ENCODE measurements around the gene GALNT13.

GALNT13 gene

GRCh38 chr2:153944800-153945199, 73.1 kb downstream of the GALNT13 start:
- DNase-seq (ENCODE audit: low read depth), result no peak

GRCh38 chr2:153946036-153946435, 74.3 kb downstream of the GALNT13 start:
- DNase-seq (ENCODE audit: low read depth), result no peak

- no peak for DNase-seq (ENCODE audit: low read depth)
These were observed 82.0 kb downstream of the GALNT13 start for GRCh38 chr2:153953761-153954160.

- no peak for DNase-seq (ENCODE audit: low read depth)
These were observed 91.5 kb downstream of the GALNT13 start for GRCh38 chr2:153963256-153963655.

- no peak for DNase-seq (ENCODE audit: low read depth)
These were observed 95.7 kb downstream of the GALNT13 start for GRCh38 chr2:153967248-153967973.

- DNase-seq (ENCODE audit: low read depth), result no peak
These were observed 99.5 kb downstream of the GALNT13 start for GRCh38 chr2:153971250-153971649.

GRCh38 chr2:153971855-153972254, 100.1 kb downstream of the GALNT13 start:
- DNase-seq (ENCODE audit: low read depth), result no peak

- no peak for DNase-seq (ENCODE audit: low read depth)
These were observed 100.7 kb downstream of the GALNT13 start for GRCh38 chr2:153972412-153972811.

GRCh38 chr2:153986488-153987229, 114.9 kb downstream of the GALNT13 start:
- DNase-seq (ENCODE audit: low read depth), result no peak

GRCh38 chr2:153990771-153991170, 119.0 kb downstream of the GALNT13 start:
- no peak for DNase-seq (ENCODE audit: low read depth)

GRCh38 chr2:154013514-154013913, 141.8 kb downstream of the GALNT13 start:
- no peak for DNase-seq (ENCODE audit: low read depth)

- DNase-seq (ENCODE audit: low read depth), result no peak
These were observed 143.5 kb downstream of the GALNT13 start for GRCh38 chr2:154015233-154015632.

- DNase-seq (ENCODE audit: low read depth), result no peak
These were observed 157.8 kb downstream of the GALNT13 start for GRCh38 chr2:154029504-154029903.

GRCh38 chr2:154032220-154032619, 160.5 kb downstream of the GALNT13 start:
- no peak for DNase-seq (ENCODE audit: low read depth)

GRCh38 chr2:154046493-154046892, 174.8 kb downstream of the GALNT13 start:
- no peak for DNase-seq (ENCODE audit: low read depth)

GRCh38 chr2:154048905-154049304, 177.2 kb downstream of the GALNT13 start:
- DNase-seq (ENCODE audit: low read depth), result no peak

GRCh38 chr2:154049561-154049960, 177.8 kb downstream of the GALNT13 start:
- DNase-seq (ENCODE audit: low read depth), result no peak

- DNase-seq (ENCODE audit: low read depth), result no peak
These were observed 195.4 kb downstream of the GALNT13 start for GRCh38 chr2:154067124-154067523.

GRCh38 chr2:154078926-154079325, 207.2 kb downstream of the GALNT13 start:
- no peak for DNase-seq (ENCODE audit: low read depth)

- DNase-seq (ENCODE audit: low read depth), result no peak
These were observed 220.8 kb downstream of the GALNT13 start for GRCh38 chr2:154092571-154092970.

GRCh38 chr2:154093856-154094255, 222.1 kb downstream of the GALNT13 start:
- DNase-seq (ENCODE audit: low read depth), result no peak

- DNase-seq (ENCODE audit: low read depth), result no peak
These were observed 226.2 kb downstream of the GALNT13 start for GRCh38 chr2:154097833-154098398.

GRCh38 chr2:154120706-154121105, 249.0 kb downstream of the GALNT13 start:
- no peak for DNase-seq (ENCODE audit: low read depth)

Measured in T follicular helper cell (primary cell).